HEK293T (cell line): ENCODE measurements around the gene AGAP1.

Source experiments
- ARNT ChIP-seq: fragments of 450-650 bp; IDR thresholded peaks from 2 replicates; pipeline ENCODE4 v1.6.1; 2017; ENCODE audit warnings: mild to moderate bottlenecking
- BHLHE40 ChIP-seq: fragments of 450-650 bp; IDR thresholded peaks from 2 replicates; pipeline ENCODE4 v1.6.1; 2016; ENCODE audit warnings: mild to moderate bottlenecking, moderate library complexity, borderline replicate concordance
- FOXA1 ChIP-seq: fragments of 450-650 bp; IDR thresholded peaks from 2 replicates; pipeline ENCODE4 v1.6.1; 2016; ENCODE audit warnings: mild to moderate bottlenecking
- FOXK2 ChIP-seq: fragments of 450-650 bp; IDR thresholded peaks from 2 replicates; pipeline ENCODE4 v1.6.1; 2016; ENCODE audit warnings: mild to moderate bottlenecking
- FOXM1 ChIP-seq: fragments of 450-650 bp; IDR thresholded peaks from 2 replicates; pipeline ENCODE4 v1.6.1; 2017; ENCODE audit warnings: mild to moderate bottlenecking, borderline replicate concordance
- SP1 ChIP-seq: fragments of 450-650 bp; IDR thresholded peaks from 2 replicates; pipeline ENCODE4 v1.6.1; 2017
- SUZ12 ChIP-seq: fragments of 450-650 bp; IDR thresholded peaks from 2 replicates; pipeline ENCODE4 v1.6.1; 2016; ENCODE audit warnings: mild to moderate bottlenecking
- TARDBP ChIP-seq: fragments of 450-650 bp; IDR thresholded peaks from 2 replicates; pipeline ENCODE4 v1.6.1; 2016
- ZNF384 ChIP-seq: fragments of 450-650 bp; IDR thresholded peaks from 2 replicates; pipeline ENCODE4 v1.6.1; 2016

DNA sequence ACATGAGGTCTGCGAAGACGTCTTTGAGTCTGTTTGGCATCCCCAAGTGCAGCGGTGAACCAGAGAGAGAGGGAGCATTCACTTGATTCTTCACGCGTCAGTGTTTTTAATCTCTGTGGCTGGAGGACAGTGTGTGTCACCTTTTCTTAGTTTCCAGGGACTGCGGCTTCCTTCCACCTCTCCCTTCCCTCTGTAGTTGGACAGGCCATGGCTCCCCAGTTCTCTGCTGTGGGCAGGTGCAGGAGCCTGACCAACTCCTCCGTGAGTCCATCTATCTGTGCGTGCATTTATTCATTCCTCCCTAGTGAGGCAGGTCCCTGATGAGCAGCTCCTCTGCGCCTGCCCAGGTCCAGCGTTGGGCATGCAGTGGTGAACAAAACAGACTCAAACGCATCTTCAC is 42.9 kb downstream of the AGAP1 start:
- no peak for TF ChIP-seq TARDBP
- no peak for TF ChIP-seq ARNT
- no peak for TF ChIP-seq ZNF384
- TF ChIP-seq FOXM1, result no peak
- TF ChIP-seq SP1, result no peak
- TF ChIP-seq FOXA1, result no peak
- no peak for TF ChIP-seq SUZ12
- TF ChIP-seq FOXK2, result no peak
- TF ChIP-seq BHLHE40, result no peak
